GM23338 (cell line): ENCODE data around the gene MS4A4A. TPM values are rescaled to one million over a fixed set of nuclear protein-coding genes. Genes with fewer than 3 reads are reported as not detected.

Experiments used
- ATAC-seq: fragments of 200-7000 bp; cut with Tn5 transposase; 3 replicates; pipeline ENCODE4 v1.9.1; 2020
- DNase-seq: peaks from one replicate; pipeline ENCODE4 v3.0.0-alpha.2; 2015; ENCODE audit warnings: low spot score
- H2AFZ ChIP-seq: fragments of 200-600 bp; sonication (generic); 2 replicates; pipeline ENCODE4 v1.8.0; 2016; ENCODE audit warnings: antibody characterized with exemption, mild to moderate bottlenecking, moderate library complexity
- H3F3A ChIP-seq: fragments of 200-600 bp; sonication (generic); replicated peaks from 2 replicates; pipeline ENCODE4 v1.8.0; 2017; ENCODE audit warnings: antibody characterized with exemption, mixed run types, low read depth
- H3K27ac ChIP-seq: fragments of 200-600 bp; sonication (generic); 2 replicates; pipeline ENCODE4 v1.6.1; 2016; ENCODE audit warnings: low read depth
- H3K27me3 ChIP-seq: fragments of 200-600 bp; sonication (generic); 2 replicates; pipeline ENCODE4 v1.8.0; 2016; ENCODE audit warnings: mild to moderate bottlenecking, mixed run types, moderate library complexity; ENCODE audit not compliant: insufficient read depth
- H3K36me3 ChIP-seq: fragments of 200-600 bp; sonication (generic); 2 replicates; pipeline ENCODE4 v1.8.0; 2016; ENCODE audit warnings: mild to moderate bottlenecking; ENCODE audit not compliant: insufficient read depth
- H3K4me1 ChIP-seq: fragments of 200-600 bp; sonication (generic); 2 replicates; pipeline ENCODE4 v1.8.0; 2016; ENCODE audit warnings: mild to moderate bottlenecking, moderate library complexity; ENCODE audit not compliant: insufficient read depth
- H3K4me2 ChIP-seq: fragments of 200-600 bp; sonication (generic); 2 replicates; pipeline ENCODE4 v1.7.1; 2017; ENCODE audit warnings: mixed run types
- H3K4me3 ChIP-seq: fragments of 200-600 bp; sonication (generic); 2 replicates; pipeline ENCODE4 v1.6.1; 2016; ENCODE audit warnings: mixed run types
- H3K79me2 ChIP-seq: fragments of 200-600 bp; sonication (generic); replicated peaks from 2 replicates; pipeline ENCODE4 v1.8.0; 2017; ENCODE audit warnings: mild to moderate bottlenecking; ENCODE audit not compliant: insufficient read depth
- H3K9me2 ChIP-seq: fragments of 200-600 bp; sonication (generic); 2 replicates; pipeline ENCODE4 v1.8.0; 2017; ENCODE audit not compliant: insufficient read depth
- H4K20me1 ChIP-seq: fragments of 200-600 bp; sonication (generic); replicated peaks from 2 replicates; pipeline ENCODE4 v1.8.0; 2017; ENCODE audit warnings: mild to moderate bottlenecking; ENCODE audit not compliant: insufficient read depth
- H3K27ac Mint-ChIP-seq: 2 replicates; pipeline ENCODE4 v1.8.0; 2020; ENCODE audit warnings: inconsistent platforms, mild to moderate bottlenecking, moderate library complexity, mixed read lengths
- H3K27me3 Mint-ChIP-seq: 3 replicates; pipeline ENCODE4 v1.8.0; 2022; ENCODE audit warnings: low read depth, mild to moderate bottlenecking, moderate library complexity, mixed read lengths, inconsistent platforms; ENCODE audit not compliant: insufficient read depth, poor library complexity
- H3K36me3 Mint-ChIP-seq: 3 replicates; pipeline ENCODE4 v1.8.0; 2021; ENCODE audit warnings: low read depth, mild to moderate bottlenecking, inconsistent platforms, moderate library complexity, mixed read lengths
- H3K4me1 Mint-ChIP-seq: 3 replicates; pipeline ENCODE4 v1.8.0; 2020; ENCODE audit warnings: mild to moderate bottlenecking, inconsistent platforms, mixed read lengths
- H3K4me3 Mint-ChIP-seq: 3 replicates; pipeline ENCODE4 v1.8.0; 2021; ENCODE audit warnings: moderate library complexity, mild to moderate bottlenecking, inconsistent platforms, mixed read lengths
- H3K9me3 Mint-ChIP-seq: 3 replicates; pipeline ENCODE4 v1.8.0; 2020; ENCODE audit warnings: moderate library complexity, mild to moderate bottlenecking, inconsistent platforms, mixed read lengths
- CREB1 ChIP-seq: fragments of 250-450 bp; sonication (Bioruptor Pico); IDR thresholded peaks from 2 replicates; pipeline ENCODE4 v1.5.0; 2020; ENCODE audit warnings: low read depth, mild to moderate bottlenecking, moderate library complexity
- EZH2 ChIP-seq: fragments of 200-600 bp; sonication (generic); IDR thresholded peaks from one replicate; pipeline ENCODE4 v1.8.0; 2017; ENCODE audit warnings: antibody characterized with exemption, mild to moderate bottlenecking, low read depth; ENCODE audit not compliant: unreplicated experiment
- EZH2phosphoT487 ChIP-seq: fragments of 200-600 bp; sonication (generic); IDR thresholded peaks from one replicate; pipeline ENCODE4 v1.8.1; 2018; ENCODE audit warnings: antibody characterized with exemption; ENCODE audit not compliant: unreplicated experiment
- JUNB ChIP-seq: IDR thresholded peaks from one replicate; pipeline ENCODE4 v1.6.1; 2016; ENCODE audit warnings: antibody characterized with exemption; ENCODE audit not compliant: unreplicated experiment
- NANOG ChIP-seq: IDR thresholded peaks from 2 replicates; pipeline ENCODE4 v1.6.1; 2016; ENCODE audit warnings: antibody characterized with exemption, borderline replicate concordance
- POLR2AphosphoS5 ChIP-seq: IDR thresholded peaks from 2 replicates; pipeline ENCODE4 v1.6.1; 2016; ENCODE audit warnings: antibody characterized with exemption, low read depth
- STAT1 ChIP-seq: IDR thresholded peaks from one replicate; pipeline ENCODE4 v1.6.1; 2016; ENCODE audit warnings: antibody characterized with exemption; ENCODE audit not compliant: unreplicated experiment
- ZNF114 ChIP-seq: fragments of 250-450 bp; sonication (Bioruptor Pico); IDR thresholded peaks from 2 replicates; pipeline ENCODE4 v1.5.0; 2020; ENCODE audit warnings: mild to moderate bottlenecking, moderate library complexity
- ZNF331 ChIP-seq: fragments of 250-450 bp; sonication (Bioruptor Pico); IDR thresholded peaks from 2 replicates; pipeline ENCODE4 v1.5.0; 2020; ENCODE audit warnings: low read depth, mild to moderate bottlenecking, moderate library complexity
- polyA plus RNA-seq: library from polyadenylated mRNA; unstranded; fragments of >200 nt; fragmentation: Nextera tagmentation; extraction: Ambion mirVana; gene quantifications from 2 replicates; pipeline ENCODE4 v1.2.1, GENCODE V29; 2016
- total RNA-seq: library from RNA; depleted of rRNA; stranded (reverse); fragments of >200 nt; shearing (Covaris generic); gene quantifications from 2 replicates; pipeline ENCODE4 v1.2.3, GENCODE V29; 2014
- TF ChIP-seq, protein P1 (sequence below): fragments of 250-450 bp; sonication (Bioruptor Pico); IDR thresholded peaks from 2 replicates; pipeline ENCODE4 v1.5.0; 2020; ENCODE audit warnings: mild to moderate bottlenecking, moderate library complexity
- TF ChIP-seq, protein P2 (sequence below): IDR thresholded peaks from one replicate; pipeline ENCODE4 v1.6.1; 2018; ENCODE audit warnings: antibody characterized with exemption; ENCODE audit not compliant: unreplicated experiment
- TF ChIP-seq, protein P3 (sequence below), 2 experiments: fragments of 200-600 bp in 1 of 2; sonication (generic) in 1 of 2; conservative IDR thresholded peaks; 2 replicates each; pipeline versions ENCODE4 v1.5.1 to v1.6.1; 2016 to 2017; ENCODE audit warnings: antibody characterized with exemption in 2 of 2, low read depth in 2 of 2, mild to moderate bottlenecking in 2 of 2, moderate library complexity in 1 of 2
- TF ChIP-seq, protein P4 (sequence below): IDR thresholded peaks from 2 replicates; pipeline ENCODE4 v1.6.1; 2016; ENCODE audit warnings: antibody characterized with exemption

MS4A4A gene
- total and polyA plus RNA-seq, 2 experiments from 2014 or later = not detected

DNA sequence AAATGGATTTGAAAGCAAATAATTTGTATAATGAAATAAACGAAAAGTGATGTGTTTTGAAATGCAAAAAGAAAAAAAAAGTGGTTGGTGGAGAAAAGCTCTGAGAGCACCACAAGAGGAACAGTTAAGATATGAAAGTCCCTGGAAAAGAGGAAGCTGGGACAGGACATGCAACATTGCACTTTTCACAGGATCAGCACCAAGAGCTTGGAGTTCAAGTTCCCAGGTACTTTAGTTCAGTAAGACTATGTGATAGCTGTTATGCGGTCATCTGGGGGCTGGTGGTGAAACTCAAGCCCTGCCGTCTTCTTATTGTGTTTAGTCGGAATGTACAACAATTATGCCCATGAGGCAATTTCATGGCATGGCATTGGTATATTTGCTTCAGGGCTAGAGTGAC lies 17.1 kb upstream of the MS4A4A start:
- no peak for ATAC-seq
- no peak overlapping the region for H3K27ac Mint-ChIP-seq

More for the DNA sequence above, 17.1 kb upstream of the MS4A4A start:
- Histone ChIP-seq H3K4me2 (no peak overlapping the region), H3K4me1 (no peaks in the 10 kb centered on the region), H3K79me2 (no peaks in the 10 kb centered on the region), H3F3A (no peaks in the 10 kb centered on the region), H3K36me3 (peaks cover 4% of the 10 kb centered on the region; the same call in 1 of the 2 replicates), H4K20me1 (no peaks in the 10 kb centered on the region), H3K9me2 (no peaks in the 10 kb centered on the region), H2AFZ (no peak overlapping the region), H3K4me3 (no peak overlapping the region), H3K27ac (no peak overlapping the region), H3K27me3 (no peaks in the 10 kb centered on the region)
- Mint-ChIP-seq H3K4me3 (no peak overlapping the region), H3K4me1 (no peaks in the 10 kb centered on the region), H3K9me3 (peaks cover 28% of the 10 kb centered on the region), H3K36me3 (peaks cover 15% of the 10 kb centered on the region), H3K27me3 (peaks cover 13% of the 10 kb centered on the region)
- TF ChIP-seq JUNB (no peak), POLR2AphosphoS5 (no peak), ZNF114 (CRISPR knock-in tag) (no peak), NANOG (no peak), EZH2 (no peak), EZH2phosphoT487 (no peak), ZNF331 (CRISPR knock-in tag) (no peak), STAT1 (no peak), CREB1 (no peak)
- TF ChIP-seq, protein P1, sequence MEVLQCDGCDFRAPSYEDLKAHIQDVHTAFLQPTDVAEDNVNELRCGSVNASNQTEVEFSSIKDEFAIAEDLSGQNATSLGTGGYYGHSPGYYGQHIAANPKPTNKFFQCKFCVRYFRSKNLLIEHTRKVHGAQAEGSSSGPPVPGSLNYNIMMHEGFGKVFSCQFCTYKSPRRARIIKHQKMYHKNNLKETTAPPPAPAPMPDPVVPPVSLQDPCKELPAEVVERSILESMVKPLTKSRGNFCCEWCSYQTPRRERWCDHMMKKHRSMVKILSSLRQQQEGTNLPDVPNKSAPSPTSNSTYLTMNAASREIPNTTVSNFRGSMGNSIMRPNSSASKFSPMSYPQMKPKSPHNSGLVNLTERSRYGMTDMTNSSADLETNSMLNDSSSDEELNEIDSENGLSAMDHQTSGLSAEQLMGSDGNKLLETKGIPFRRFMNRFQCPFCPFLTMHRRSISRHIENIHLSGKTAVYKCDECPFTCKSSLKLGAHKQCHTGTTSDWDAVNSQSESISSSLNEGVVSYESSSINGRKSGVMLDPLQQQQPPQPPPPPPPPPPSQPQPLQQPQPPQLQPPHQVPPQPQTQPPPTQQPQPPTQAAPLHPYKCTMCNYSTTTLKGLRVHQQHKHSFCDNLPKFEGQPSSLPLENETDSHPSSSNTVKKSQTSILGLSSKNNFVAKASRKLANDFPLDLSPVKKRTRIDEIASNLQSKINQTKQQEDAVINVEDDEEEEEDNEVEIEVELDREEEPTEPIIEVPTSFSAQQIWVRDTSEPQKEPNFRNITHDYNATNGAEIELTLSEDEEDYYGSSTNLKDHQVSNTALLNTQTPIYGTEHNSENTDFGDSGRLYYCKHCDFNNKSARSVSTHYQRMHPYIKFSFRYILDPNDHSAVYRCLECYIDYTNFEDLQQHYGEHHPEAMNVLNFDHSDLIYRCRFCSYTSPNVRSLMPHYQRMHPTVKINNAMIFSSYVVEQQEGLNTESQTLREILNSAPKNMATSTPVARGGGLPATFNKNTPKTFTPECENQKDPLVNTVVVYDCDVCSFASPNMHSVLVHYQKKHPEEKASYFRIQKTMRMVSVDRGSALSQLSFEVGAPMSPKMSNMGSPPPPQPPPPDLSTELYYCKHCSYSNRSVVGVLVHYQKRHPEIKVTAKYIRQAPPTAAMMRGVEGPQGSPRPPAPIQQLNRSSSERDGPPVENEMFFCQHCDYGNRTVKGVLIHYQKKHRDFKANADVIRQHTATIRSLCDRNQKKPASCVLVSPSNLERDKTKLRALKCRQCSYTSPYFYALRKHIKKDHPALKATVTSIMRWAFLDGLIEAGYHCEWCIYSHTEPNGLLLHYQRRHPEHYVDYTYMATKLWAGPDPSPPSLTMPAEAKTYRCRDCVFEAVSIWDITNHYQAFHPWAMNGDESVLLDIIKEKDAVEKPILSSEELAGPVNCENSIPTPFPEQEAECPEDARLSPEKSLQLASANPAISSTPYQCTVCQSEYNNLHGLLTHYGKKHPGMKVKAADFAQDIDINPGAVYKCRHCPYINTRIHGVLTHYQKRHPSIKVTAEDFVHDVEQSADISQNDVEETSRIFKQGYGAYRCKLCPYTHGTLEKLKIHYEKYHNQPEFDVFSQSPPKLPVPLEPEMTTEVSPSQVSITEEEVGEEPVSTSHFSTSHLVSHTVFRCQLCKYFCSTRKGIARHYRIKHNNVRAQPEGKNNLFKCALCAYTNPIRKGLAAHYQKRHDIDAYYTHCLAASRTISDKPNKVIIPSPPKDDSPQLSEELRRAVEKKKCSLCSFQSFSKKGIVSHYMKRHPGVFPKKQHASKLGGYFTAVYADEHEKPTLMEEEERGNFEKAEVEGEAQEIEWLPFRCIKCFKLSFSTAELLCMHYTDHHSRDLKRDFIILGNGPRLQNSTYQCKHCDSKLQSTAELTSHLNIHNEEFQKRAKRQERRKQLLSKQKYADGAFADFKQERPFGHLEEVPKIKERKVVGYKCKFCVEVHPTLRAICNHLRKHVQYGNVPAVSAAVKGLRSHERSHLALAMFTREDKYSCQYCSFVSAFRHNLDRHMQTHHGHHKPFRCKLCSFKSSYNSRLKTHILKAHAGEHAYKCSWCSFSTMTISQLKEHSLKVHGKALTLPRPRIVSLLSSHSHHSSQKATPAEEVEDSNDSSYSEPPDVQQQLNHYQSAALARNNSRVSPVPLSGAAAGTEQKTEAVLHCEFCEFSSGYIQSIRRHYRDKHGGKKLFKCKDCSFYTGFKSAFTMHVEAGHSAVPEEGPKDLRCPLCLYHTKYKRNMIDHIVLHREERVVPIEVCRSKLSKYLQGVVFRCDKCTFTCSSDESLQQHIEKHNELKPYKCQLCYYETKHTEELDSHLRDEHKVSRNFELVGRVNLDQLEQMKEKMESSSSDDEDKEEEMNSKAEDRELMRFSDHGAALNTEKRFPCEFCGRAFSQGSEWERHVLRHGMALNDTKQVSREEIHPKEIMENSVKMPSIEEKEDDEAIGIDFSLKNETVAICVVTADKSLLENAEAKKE (CRISPR knock-in tag) = no peak
- TF ChIP-seq, protein P2, sequence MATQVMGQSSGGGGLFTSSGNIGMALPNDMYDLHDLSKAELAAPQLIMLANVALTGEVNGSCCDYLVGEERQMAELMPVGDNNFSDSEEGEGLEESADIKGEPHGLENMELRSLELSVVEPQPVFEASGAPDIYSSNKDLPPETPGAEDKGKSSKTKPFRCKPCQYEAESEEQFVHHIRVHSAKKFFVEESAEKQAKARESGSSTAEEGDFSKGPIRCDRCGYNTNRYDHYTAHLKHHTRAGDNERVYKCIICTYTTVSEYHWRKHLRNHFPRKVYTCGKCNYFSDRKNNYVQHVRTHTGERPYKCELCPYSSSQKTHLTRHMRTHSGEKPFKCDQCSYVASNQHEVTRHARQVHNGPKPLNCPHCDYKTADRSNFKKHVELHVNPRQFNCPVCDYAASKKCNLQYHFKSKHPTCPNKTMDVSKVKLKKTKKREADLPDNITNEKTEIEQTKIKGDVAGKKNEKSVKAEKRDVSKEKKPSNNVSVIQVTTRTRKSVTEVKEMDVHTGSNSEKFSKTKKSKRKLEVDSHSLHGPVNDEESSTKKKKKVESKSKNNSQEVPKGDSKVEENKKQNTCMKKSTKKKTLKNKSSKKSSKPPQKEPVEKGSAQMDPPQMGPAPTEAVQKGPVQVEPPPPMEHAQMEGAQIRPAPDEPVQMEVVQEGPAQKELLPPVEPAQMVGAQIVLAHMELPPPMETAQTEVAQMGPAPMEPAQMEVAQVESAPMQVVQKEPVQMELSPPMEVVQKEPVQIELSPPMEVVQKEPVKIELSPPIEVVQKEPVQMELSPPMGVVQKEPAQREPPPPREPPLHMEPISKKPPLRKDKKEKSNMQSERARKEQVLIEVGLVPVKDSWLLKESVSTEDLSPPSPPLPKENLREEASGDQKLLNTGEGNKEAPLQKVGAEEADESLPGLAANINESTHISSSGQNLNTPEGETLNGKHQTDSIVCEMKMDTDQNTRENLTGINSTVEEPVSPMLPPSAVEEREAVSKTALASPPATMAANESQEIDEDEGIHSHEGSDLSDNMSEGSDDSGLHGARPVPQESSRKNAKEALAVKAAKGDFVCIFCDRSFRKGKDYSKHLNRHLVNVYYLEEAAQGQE = no peak
- TF ChIP-seq, protein P3, sequence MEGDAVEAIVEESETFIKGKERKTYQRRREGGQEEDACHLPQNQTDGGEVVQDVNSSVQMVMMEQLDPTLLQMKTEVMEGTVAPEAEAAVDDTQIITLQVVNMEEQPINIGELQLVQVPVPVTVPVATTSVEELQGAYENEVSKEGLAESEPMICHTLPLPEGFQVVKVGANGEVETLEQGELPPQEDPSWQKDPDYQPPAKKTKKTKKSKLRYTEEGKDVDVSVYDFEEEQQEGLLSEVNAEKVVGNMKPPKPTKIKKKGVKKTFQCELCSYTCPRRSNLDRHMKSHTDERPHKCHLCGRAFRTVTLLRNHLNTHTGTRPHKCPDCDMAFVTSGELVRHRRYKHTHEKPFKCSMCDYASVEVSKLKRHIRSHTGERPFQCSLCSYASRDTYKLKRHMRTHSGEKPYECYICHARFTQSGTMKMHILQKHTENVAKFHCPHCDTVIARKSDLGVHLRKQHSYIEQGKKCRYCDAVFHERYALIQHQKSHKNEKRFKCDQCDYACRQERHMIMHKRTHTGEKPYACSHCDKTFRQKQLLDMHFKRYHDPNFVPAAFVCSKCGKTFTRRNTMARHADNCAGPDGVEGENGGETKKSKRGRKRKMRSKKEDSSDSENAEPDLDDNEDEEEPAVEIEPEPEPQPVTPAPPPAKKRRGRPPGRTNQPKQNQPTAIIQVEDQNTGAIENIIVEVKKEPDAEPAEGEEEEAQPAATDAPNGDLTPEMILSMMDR (conservative IDR thresholded peaks at IDR 0.05; ENCODE audit: low read depth in 2 of 2) = no peak
- TF ChIP-seq, protein P4, sequence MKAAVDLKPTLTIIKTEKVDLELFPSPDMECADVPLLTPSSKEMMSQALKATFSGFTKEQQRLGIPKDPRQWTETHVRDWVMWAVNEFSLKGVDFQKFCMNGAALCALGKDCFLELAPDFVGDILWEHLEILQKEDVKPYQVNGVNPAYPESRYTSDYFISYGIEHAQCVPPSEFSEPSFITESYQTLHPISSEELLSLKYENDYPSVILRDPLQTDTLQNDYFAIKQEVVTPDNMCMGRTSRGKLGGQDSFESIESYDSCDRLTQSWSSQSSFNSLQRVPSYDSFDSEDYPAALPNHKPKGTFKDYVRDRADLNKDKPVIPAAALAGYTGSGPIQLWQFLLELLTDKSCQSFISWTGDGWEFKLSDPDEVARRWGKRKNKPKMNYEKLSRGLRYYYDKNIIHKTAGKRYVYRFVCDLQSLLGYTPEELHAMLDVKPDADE = no peak
- DNase-seq = no peak
